A204.1 (cell line): ENCODE data around the gene ABCD1.

ENCODE experiments used
- FAIRE-seq: peaks from 2 replicates; lab custom pipeline; 2012; peaks lifted over from hg19 to GRCh38; lab: Jason Lieb, UNC

Gene ABCD1

DNA sequence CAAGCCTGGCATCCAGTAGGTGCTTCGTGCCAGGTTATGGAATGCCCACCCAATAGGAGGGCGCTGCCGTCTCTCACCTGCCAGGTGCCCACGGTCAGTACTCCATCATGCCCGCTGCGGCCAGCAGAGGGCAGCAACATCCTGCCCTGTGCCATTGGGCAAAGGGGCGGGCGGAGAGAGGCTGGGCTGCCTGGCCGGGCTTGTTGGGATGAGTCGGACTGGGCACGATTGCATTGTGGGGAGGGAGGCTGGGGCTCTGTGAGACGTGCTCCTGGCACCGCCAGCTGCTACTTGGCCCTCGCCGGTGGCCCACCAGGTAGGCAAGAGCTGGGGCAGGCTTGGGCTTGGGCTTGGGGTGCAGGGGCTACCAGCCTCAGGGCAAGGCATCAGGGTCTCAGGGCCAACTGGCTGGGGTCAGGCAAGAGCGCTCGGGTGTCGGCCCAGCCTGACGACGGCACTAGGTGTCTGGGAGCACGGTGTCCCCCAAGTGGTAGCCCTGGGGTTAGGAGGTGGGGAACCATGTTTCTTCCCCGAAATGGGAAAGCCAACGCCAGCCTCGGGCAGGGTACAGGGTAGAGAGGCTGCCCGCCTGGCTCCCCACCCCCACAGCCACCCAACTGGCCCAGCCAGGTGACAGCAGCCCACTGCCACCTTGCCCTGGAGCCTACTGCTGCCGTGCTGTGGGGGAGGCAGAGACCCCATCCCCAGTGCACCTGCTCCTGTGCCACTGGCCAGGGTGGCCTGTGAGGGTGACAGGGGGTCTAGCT is 39.5 kb downstream of the ABCD1 start, which contains the start of gene PLXNB3:
Gene PLXNB3, plus strand, starts transcription at position 261 of the 767 bp plus-strand sequence. CDS start 1,287 bp downstream, outside the sequence.
- no peak for FAIRE-seq

GRCh38 chrX:153764786-153765137 is 40.1 kb downstream of the ABCD1 start:
- no peak for FAIRE-seq

DNA sequence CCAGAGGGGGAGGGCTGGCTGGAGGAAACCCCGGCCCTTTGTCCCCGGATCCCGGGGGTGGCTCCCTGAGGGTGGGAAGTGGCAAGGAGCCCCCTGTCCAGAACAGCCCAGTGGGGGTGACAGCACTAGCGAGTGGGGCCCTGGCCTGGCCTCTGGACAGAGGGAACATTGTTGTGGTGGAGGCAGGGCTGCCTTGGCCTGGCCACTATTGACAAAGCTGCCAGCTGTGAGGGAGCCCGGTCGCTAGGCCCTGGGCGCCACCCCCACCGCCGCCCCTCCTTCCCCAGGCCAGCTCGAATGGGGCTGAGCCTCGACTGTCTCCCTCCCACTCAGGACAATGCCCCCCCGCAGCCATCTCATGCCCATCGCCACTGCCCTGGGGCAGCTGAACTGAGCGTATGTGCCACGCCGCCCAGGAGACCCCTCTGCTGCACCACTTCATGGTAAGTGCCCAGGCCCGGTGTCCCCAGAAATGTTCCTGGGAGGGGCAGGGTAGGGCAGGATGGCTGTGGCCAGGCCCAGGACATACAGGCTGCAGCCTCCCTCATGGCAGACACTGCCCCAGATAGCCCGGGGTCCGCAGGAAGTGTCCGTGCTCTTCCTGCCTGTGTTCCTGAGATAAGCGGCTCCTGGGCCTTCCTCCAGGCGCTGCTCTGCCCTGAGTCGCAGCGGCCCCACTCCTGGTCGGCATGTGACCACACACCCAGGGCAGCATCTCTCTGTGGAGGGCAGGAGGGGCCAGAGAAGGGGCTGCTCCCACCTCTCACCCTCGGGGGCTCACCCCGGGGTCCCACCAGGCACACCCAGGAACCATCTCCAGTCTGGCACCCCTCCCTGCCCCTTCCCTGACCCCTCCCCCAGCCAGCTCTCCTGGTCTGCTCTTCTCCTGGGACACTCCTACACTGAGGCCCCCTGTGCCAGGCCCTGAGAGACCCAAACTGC is 40.8 kb downstream of the ABCD1 start:
- FAIRE-seq, result no peak

- FAIRE-seq, result no peak
Measured at GRCh38 chrX:153766098-153766817, 41.6 kb downstream of the ABCD1 start.

- no peak for FAIRE-seq
Measured at GRCh38 chrX:153766871-153767673, 42.4 kb downstream of the ABCD1 start.

GRCh38 chrX:153767674-153768055 is 43.0 kb downstream of the ABCD1 start:
- no peak for FAIRE-seq

DNA sequence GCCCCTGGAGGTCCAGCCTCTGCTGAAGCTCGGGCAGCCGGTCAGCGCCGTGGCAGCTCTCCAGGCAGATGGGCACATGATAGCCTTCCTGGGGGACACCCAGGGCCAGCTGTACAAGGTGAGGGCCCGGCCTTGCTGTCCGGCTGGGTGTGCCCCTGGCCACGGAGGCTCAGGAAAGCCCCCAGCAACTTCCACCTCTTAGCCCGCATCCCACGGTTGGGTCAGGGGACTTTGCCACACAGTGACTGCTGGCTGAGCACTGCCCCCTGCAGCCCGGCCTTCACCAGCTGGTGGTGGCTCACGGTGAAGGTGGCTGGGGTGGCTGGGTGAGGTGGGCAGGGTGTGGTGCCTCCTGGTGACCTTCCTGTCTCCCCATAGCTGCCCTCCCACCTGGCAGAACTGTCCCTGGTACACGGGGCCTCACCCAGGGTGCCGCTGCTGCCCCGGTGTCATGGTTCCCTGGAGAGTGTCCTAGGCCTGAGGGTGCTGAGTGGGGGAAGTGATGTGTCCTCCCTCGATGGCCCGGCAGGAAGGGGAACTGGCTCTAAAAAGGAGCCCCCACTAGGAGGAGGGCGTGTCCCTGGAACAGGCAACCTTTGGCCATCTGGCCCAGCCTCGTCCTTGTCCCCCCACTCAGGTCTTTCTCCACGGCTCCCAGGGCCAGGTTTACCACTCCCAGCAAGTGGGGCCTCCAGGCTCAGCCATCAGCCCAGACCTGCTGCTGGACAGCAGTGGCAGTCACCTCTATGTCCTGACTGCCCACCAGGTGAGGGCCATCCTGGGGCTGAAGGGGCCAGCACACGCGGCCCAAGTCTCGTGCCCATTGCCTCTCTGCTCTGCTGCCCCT is 43.9 kb downstream of the ABCD1 start:
- no peak for FAIRE-seq

DNA sequence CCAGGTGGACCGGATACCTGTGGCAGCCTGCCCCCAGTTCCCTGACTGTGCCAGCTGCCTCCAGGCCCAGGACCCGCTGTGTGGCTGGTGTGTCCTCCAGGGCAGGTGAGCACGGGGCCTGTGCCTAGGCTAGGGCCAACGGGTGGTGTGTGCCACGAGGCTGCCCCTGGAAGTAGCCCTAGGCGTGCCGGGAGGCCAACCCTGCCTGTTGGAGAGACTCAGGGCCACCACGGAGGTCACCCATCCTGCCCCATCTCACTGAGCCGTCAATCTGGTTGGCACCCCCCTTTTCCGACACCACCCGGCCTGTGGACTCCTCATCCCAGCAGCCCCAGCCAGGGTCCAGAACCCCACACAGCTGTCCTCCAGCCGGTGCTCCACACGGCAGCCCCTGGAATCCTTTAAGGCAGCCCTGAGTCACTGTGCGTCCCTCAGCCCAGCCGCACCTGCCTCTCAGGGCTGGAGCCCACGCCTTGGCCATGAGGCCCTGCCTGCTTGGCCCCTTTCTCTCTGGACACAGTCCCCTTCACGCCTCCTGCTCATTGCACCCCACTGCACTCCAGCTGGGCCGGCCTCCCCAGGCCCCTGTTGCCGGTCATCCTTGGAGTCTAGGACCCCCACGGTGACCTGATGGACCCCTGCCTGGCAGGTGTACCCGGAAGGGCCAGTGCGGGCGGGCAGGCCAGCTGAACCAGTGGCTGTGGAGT is 44.7 kb downstream of the ABCD1 start:
- no peak for FAIRE-seq

DNA sequence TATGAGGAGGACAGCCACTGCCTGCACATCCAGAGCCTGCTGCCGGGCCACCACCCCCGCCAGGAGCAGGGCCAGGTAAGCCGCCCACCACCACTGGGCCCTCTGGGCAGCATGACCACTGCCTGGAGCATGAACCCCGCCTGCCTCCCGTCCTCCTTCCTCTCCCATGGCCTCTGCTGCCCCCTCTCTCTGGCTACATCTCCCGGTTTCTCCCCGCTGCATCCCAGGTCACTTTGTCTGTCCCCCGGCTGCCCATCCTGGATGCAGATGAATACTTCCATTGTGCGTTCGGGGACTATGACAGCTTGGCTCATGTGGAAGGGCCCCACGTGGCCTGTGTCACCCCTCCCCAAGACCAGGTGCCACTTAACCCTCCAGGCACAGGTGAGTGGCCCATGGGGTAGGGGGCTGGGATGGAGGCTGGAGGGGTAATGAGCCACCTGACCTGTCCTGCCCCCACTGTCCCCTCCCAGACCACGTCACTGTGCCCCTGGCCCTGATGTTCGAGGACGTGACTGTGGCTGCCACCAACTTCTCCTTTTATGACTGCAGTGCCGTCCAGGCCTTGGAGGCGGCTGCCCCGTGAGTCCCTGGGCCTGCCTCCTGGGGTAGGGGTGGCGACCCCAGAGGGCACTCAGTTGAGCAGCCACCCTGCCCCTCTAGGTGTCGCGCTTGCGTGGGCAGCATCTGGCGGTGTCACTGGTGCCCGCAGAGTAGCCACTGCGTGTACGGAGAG is 45.4 kb downstream of the ABCD1 start:
- FAIRE-seq, result no peak

GRCh38 chrX:153770601-153771414 is 46.2 kb downstream of the ABCD1 start:
- no peak for FAIRE-seq

- no peak for FAIRE-seq
Measured at GRCh38 chrX:153771415-153772315, 47.0 kb downstream of the ABCD1 start.

- no peak for FAIRE-seq
Measured at GRCh38 chrX:153772316-153773217, 47.9 kb downstream of the ABCD1 start.

GRCh38 chrX:153773218-153773611 is 48.6 kb downstream of the ABCD1 start:
- FAIRE-seq, result no peak

- no peak for FAIRE-seq
Measured at GRCh38 chrX:153773741-153774575, 49.3 kb downstream of the ABCD1 start.

GRCh38 chrX:153774576-153775292 is 50.1 kb downstream of the ABCD1 start:
- FAIRE-seq, result no peak
